NCI-H2227 (cell line): ENCODE results near the gene KLLN.
A peak's percentile ranks its signal among the peaks of the same experiment; 100 is the strongest.
"Not testable (repeated sequence)": the region's sequence is repeated elsewhere in the genome, so short reads cannot be mapped to it uniquely, and the experiment has no call there.

Experiments
- DNase-seq: peaks from one replicate; lab custom pipeline; 2025; ENCODE audit not compliant: unreplicated experiment; lab: John Stamatoyannopoulos, UW

KLLN gene

GRCh38 chr10:87842776-87843497, 20.4 kb downstream of the KLLN start:
- DNase-seq = no peak

GRCh38 chr10:87842220-87842641, 21.1 kb downstream of the KLLN start:
- DNase-seq = no peak

GRCh38 chr10:87841186-87841585, 22.1 kb downstream of the KLLN start:
- no peak for DNase-seq

GRCh38 chr10:87838650-87839049, 24.7 kb downstream of the KLLN start:
- DNase-seq = no peak

- DNase-seq = no peak
Measured at GRCh38 chr10:87837445-87837844, 25.9 kb downstream of the KLLN start.

GRCh38 chr10:87836098-87836497, 27.2 kb downstream of the KLLN start:
- DNase-seq = no peak

- no peak for DNase-seq
Measured at GRCh38 chr10:87829986-87830729, 33.2 kb downstream of the KLLN start.

- not testable (repeated sequence) for DNase-seq
Measured at GRCh38 chr10:87829051-87829450, 34.3 kb downstream of the KLLN start.

GRCh38 chr10:87827681-87828080, 35.7 kb downstream of the KLLN start:
- DNase-seq = no peak

GRCh38 chr10:87826653-87827052, 36.7 kb downstream of the KLLN start:
- no peak for DNase-seq

GRCh38 chr10:87819289-87819585, 44.1 kb downstream of the KLLN start:
- no peak for DNase-seq

- DNase-seq = peak; percentile 47
Measured at GRCh38 chr10:87818505-87819288, 44.6 kb downstream of the KLLN start.

GRCh38 chr10:87817609-87818504, 45.5 kb downstream of the KLLN start, which contains the start of gene ATAD1:
ATAD1 (minus strand) TSS chr10:87818226; CDS start chr10:87814599, 3,627 bp downstream.
- DNase-seq = peak; percentile 88

- DNase-seq = no peak
Measured at GRCh38 chr10:87816898-87817608, 46.3 kb downstream of the KLLN start.

- DNase-seq = no peak
Measured at GRCh38 chr10:87816163-87816897, 47.0 kb downstream of the KLLN start.
